ENCODE data around the gene RIN3. TPM values are rescaled to one million over a fixed set of nuclear protein-coding genes. Genes with fewer than 3 reads are reported as not detected.

Gene RIN3
- total and polyA plus RNA-seq, 10 donors, result 17.2 to 117 (median 75.7) TPM

DNA sequence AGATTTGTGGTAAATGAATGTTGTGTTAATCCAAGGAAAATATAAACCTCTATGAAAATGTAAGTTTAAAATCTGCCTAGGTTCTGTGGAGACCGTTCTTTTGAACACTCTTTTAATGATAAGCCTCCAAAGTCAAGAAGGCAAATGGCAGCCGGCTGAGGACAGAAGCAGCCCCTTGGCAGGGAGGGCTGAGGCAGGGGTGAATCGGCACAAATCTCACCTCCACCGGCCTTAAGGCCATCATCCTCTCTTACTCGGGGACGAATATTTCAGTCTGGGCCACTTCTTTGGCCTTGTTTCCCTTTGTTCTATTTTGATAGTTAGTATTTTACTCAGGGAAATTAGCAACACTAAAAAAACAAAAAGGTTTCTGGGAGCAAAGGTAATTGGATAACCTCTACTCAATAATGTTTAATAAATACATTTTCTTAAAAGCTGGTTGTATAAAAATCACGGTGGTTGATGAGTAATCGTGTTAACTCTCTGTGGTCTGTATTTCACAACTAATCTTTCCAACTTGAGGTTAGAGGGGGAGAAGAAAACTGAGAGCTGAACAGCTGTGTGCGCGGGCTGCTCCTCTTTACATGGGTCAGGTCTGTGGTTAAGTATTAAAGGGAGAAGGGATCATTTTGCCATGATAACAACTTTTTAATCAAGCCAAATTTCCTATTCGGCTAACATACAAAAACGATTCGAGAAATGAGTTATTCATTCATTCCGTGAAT is 216.2 kb downstream of the RIN3 start:
- H3K27ac ChIP-seq, result no peak overlapping the region
- peaks cover 0 to 30% (median 5%) of the 10 kb centered on the region in 6 donors for H3K4me1 ChIP-seq
- DNase-seq, result no peak
- TF ChIP-seq, protein P1, sequence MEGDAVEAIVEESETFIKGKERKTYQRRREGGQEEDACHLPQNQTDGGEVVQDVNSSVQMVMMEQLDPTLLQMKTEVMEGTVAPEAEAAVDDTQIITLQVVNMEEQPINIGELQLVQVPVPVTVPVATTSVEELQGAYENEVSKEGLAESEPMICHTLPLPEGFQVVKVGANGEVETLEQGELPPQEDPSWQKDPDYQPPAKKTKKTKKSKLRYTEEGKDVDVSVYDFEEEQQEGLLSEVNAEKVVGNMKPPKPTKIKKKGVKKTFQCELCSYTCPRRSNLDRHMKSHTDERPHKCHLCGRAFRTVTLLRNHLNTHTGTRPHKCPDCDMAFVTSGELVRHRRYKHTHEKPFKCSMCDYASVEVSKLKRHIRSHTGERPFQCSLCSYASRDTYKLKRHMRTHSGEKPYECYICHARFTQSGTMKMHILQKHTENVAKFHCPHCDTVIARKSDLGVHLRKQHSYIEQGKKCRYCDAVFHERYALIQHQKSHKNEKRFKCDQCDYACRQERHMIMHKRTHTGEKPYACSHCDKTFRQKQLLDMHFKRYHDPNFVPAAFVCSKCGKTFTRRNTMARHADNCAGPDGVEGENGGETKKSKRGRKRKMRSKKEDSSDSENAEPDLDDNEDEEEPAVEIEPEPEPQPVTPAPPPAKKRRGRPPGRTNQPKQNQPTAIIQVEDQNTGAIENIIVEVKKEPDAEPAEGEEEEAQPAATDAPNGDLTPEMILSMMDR (IDR thresholded peaks at IDR 0.05 in 8 of 11, conservative IDR thresholded peaks at IDR 0.05 in 3 of 11), result no peak
- TF ChIP-seq POLR2AphosphoS5 (IDR thresholded peaks at IDR 0.05), result no peak
- no peak for TF ChIP-seq POLR2A (IDR thresholded peaks at IDR 0.05)
- no peaks in the 10 kb centered on the region for H3K27me3 ChIP-seq (replicated peaks in 1 of 7)
- 48 to 64% (median 53%) methylated on average over 14 of the region's 14 CpGs for WGBS, 5 donors
- peaks cover 0 to 8% (median 0%) of the 10 kb centered on the region in 8 donors for H3K9me3 ChIP-seq
- intact Hi-C loops (cut with DNase I; ENCODE audit: low total_unique reads), result no loop called here
- no peak overlapping the region for H3K4me3 ChIP-seq
- peaks cover 0 to 50% (median 14%) of the 10 kb centered on the region in 6 donors for H3K36me3 ChIP-seq

DNA sequence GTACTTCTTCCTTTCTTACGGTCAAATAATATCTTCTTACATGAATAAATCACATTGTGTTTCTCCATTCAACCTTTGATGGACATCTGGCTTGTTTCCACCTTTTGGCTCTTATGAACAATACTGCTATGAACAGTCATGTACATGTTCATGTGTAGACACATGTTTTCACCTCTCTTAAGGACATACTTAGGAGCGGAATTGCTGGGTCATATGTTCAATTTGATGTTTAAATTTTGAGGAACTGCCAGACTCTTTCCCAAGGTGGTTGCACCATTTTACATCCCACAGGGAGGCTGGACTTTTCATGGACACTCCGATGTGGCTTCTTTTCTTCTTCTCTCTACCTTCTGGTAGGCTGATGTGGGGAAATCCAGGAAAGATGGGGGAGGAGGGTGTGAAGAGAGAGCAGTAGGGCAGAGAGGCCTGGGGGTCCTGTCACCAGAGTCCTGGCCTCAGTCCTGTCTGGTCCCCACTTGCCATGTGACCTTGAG is 218.1 kb downstream of the RIN3 start:
- no peak overlapping the region for H3K27ac ChIP-seq
- TF ChIP-seq POLR2AphosphoS5 (IDR thresholded peaks at IDR 0.05) (no peak), POLR2A (IDR thresholded peaks at IDR 0.05) (no peak)
- TF ChIP-seq, protein P1 (IDR thresholded peaks at IDR 0.05 in 8 of 11, conservative IDR thresholded peaks at IDR 0.05 in 3 of 11), result no peak
- WGBS, 5 donors, result 95 to 96% (median 96%) methylated on average over 3 of the region's 3 CpGs
- peaks cover 0 to 16% (median under 1%) of the 10 kb centered on the region in 6 donors for H3K4me1 ChIP-seq
- intact Hi-C loops (cut with DNase I; ENCODE audit: low total_unique reads), result no loop called here
- no peak overlapping the region for H3K4me3 ChIP-seq
- peaks cover 0 to 8% (median 0%) of the 10 kb centered on the region in 8 donors for H3K9me3 ChIP-seq
- DNase-seq, result no peak
- peaks cover 0 to 47% (median 14%) of the 10 kb centered on the region in 6 donors for H3K36me3 ChIP-seq
- H3K27me3 ChIP-seq (replicated peaks in 1 of 7), result no peaks in the 10 kb centered on the region

DNA sequence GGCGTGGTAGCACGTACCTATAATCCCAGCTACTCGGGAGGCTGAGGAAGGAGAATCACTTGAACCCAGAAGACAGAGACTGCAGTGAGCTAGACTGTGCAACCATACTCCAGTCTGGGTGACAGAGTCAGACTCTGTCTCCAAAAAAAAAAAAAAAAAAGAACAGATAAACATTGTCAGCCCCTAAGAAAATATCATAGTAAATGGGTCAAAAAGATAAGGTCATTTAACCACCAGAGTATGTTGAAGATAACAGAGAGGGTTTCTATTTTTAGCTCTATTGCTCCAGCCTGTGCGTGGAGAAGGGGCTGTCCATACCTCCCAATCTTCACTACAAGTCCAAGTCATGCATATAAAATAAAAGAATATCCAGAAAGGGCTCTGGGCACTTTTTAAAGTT is 219.4 kb downstream of the RIN3 start:
- H3K4me1 ChIP-seq, result peaks cover 0 to 24% (median 0%) of the 10 kb centered on the region in 6 donors
- no peaks in the 10 kb centered on the region for H3K27me3 ChIP-seq (replicated peaks in 1 of 7)
- intact Hi-C loops (cut with DNase I; ENCODE audit: low total_unique reads), result no loop called here
- 79 to 89% (median 85%) methylated on average over 4 of the region's 4 CpGs for WGBS, 5 donors
- no peak overlapping the region for H3K4me3 ChIP-seq
- H3K9me3 ChIP-seq, result peaks cover 0 to 8% (median 0%) of the 10 kb centered on the region in 8 donors
- no peak overlapping the region for H3K27ac ChIP-seq
- peaks cover 0 to 41% (median 14%) of the 10 kb centered on the region in 6 donors for H3K36me3 ChIP-seq
- TF ChIP-seq POLR2AphosphoS5 (IDR thresholded peaks at IDR 0.05) (no peak), POLR2A (IDR thresholded peaks at IDR 0.05) (no peak)
- TF ChIP-seq, protein P1 (IDR thresholded peaks at IDR 0.05 in 8 of 11, conservative IDR thresholded peaks at IDR 0.05 in 3 of 11), result no peak
- no peak for DNase-seq

DNA sequence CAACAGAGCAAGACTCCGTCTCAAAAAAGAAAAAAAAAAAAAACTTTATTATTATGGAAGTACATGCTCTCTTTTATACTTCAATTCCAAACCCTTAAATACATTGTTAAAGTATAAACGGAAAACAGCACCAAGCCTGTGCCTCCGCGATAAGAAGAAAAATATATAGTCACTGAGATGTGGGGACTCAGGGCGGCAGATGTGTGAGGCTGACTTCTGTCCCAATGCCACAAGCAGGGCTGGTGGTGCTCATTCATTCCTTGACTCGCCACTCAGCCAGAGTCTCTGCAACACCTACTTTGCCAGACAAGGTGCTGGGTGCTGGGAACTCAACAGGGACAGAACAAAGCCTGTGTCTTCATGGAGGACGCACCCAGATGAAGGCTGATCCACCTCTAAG is 221.0 kb downstream of the RIN3 start:
- 91 to 95% (median 92%) methylated on average over 7 of the region's 7 CpGs for WGBS, 5 donors
- Histone ChIP-seq H3K4me3 (no peak overlapping the region), H3K4me1 (peaks cover 0 to 15% (median 0%) of the 10 kb centered on the region in 6 donors), H3K27me3 (replicated peaks in 1 of 7) (no peaks in the 10 kb centered on the region), H3K27ac (no peak overlapping the region), H3K36me3 (peaks cover 0 to 35% (median 14%) of the 10 kb centered on the region in 6 donors), H3K9me3 (peaks cover 0 to 8% (median 0%) of the 10 kb centered on the region in 8 donors)
- DNase-seq, result no peak
- intact Hi-C loops (cut with DNase I; ENCODE audit: low total_unique reads), result no loop called here
- TF ChIP-seq POLR2A (IDR thresholded peaks at IDR 0.05) (no peak), POLR2AphosphoS5 (IDR thresholded peaks at IDR 0.05) (no peak)
- TF ChIP-seq, protein P1 (IDR thresholded peaks at IDR 0.05 in 8 of 11, conservative IDR thresholded peaks at IDR 0.05 in 3 of 11), result no peak

Data from spleen (tissue), 11 donors.